Parathyroid adenoma (tissue), 2 donors: ENCODE measurements around the gene ITCH.
"Not testable (repeated sequence)": the region's sequence is repeated elsewhere in the genome, so short reads cannot be mapped to it uniquely, and the experiment has no call there.

ENCODE experiments used
- H2AFZ ChIP-seq: fragments of 300-600 bp; sonication (generic); one replicate; pipeline ENCODE4 v1.7.0; 2017; ENCODE audit warnings: antibody characterized with exemption, mild to moderate bottlenecking
- H3K27ac ChIP-seq: fragments of 300-600 bp; sonication (generic); one replicate; pipeline ENCODE4 v1.7.0; 2017
- H3K27me3 ChIP-seq: fragments of 300-600 bp; sonication (generic); one replicate; pipeline ENCODE4 v1.7.0; 2017; ENCODE audit warnings: low read length; ENCODE audit not compliant: control insufficient read depth, insufficient read depth
- H3K36me3 ChIP-seq: fragments of 300-600 bp; sonication (generic); one replicate; pipeline ENCODE4 v1.7.0; 2017; ENCODE audit warnings: low read length; ENCODE audit not compliant: control insufficient read depth, insufficient read depth
- H3K4me1 ChIP-seq: fragments of 300-600 bp; sonication (generic); one replicate; pipeline ENCODE4 v1.7.0; 2017; ENCODE audit warnings: control low read depth
- H3K4me2 ChIP-seq: fragments of 300-600 bp; sonication (generic); one replicate; pipeline ENCODE4 v1.7.0; 2017; ENCODE audit warnings: low read length
- H3K4me3 ChIP-seq: fragments of 300-600 bp; sonication (generic); one replicate; pipeline ENCODE4 v1.7.0; 2017; ENCODE audit warnings: low read depth, low read length
- H3K79me2 ChIP-seq: fragments of 300-600 bp; sonication (generic); one replicate; pipeline ENCODE4 v1.7.0; 2017; ENCODE audit warnings: control low read depth
- H3K9ac ChIP-seq: fragments of 300-600 bp; sonication (generic); one replicate; pipeline ENCODE4 v1.7.0; 2017; ENCODE audit warnings: mild to moderate bottlenecking
- H3K9me3 ChIP-seq: fragments of 300-600 bp; sonication (generic); one replicate; pipeline ENCODE4 v1.7.0; 2017; ENCODE audit warnings: low read length; ENCODE audit not compliant: control insufficient read depth
- TF ChIP-seq, protein P1 (sequence below): fragments of 300-600 bp; sonication (generic); IDR thresholded peaks from one replicate; pipeline ENCODE4 v1.7.0; 2017; ENCODE audit warnings: antibody characterized with exemption, mild to moderate bottlenecking
- donor health status: primary hyperparathyroidism.

ITCH gene

DNA sequence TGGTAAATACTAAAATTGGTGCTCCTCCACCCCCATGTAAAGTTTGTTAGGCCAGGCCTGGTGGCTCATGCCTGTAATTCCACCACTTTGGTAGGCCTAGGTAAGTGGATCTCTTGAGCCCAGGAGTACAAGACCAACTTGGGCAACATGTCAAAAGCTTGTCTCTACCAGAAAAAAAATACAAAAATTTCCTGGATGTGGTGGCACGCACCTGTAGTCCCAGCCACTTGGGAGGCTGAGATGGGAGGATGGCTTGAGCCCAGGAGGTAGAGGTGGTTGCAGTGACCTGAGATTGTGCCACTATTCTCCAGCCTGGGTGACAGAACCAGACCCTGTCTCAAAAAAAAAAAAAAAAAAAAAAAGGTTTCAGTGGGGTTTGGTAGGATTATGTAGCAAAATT, 41.7 kb downstream of the ITCH start:
- TF ChIP-seq, protein P1, sequence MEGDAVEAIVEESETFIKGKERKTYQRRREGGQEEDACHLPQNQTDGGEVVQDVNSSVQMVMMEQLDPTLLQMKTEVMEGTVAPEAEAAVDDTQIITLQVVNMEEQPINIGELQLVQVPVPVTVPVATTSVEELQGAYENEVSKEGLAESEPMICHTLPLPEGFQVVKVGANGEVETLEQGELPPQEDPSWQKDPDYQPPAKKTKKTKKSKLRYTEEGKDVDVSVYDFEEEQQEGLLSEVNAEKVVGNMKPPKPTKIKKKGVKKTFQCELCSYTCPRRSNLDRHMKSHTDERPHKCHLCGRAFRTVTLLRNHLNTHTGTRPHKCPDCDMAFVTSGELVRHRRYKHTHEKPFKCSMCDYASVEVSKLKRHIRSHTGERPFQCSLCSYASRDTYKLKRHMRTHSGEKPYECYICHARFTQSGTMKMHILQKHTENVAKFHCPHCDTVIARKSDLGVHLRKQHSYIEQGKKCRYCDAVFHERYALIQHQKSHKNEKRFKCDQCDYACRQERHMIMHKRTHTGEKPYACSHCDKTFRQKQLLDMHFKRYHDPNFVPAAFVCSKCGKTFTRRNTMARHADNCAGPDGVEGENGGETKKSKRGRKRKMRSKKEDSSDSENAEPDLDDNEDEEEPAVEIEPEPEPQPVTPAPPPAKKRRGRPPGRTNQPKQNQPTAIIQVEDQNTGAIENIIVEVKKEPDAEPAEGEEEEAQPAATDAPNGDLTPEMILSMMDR: no peak
- H3K9ac ChIP-seq: no peak overlapping the region
- H3K36me3 ChIP-seq: no peaks in the 10 kb centered on the region
- H3K4me2 ChIP-seq: no peak overlapping the region
- no peak overlapping the region for H2AFZ ChIP-seq
- H3K27me3 ChIP-seq: no peaks in the 10 kb centered on the region
- H3K9me3 ChIP-seq: no peaks in the 10 kb centered on the region
- H3K4me1 ChIP-seq: peaks cover 5% of the 10 kb centered on the region
- no peak overlapping the region for H3K27ac ChIP-seq
- no peak overlapping the region for H3K4me3 ChIP-seq
- H3K79me2 ChIP-seq: peaks cover 9% of the 10 kb centered on the region

DNA sequence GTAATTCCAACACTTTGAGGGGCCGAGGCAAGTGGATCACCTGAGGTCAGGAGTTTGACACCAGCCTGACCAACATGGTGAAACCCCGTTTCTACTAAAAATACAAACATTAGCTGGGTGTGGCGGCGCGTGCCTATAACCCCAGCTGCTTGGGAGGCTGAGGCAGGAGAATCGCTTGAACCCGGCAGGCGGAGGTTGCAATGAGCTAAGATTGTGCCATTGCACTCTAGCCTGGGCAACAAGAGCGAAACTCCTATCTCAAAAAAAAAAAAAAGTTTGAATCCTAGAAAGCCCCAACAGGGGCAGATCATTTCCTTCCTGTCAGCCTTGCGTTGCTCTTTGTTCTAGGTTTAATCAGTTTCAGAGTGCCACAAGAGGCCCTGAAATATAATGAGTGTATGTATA, 42.2 kb downstream of the ITCH start:
- not testable (repeated sequence) for H3K4me1 ChIP-seq, H3K9ac ChIP-seq, H3K27me3 ChIP-seq, H2AFZ ChIP-seq, H3K4me3 ChIP-seq, H3K79me2 ChIP-seq, H3K9me3 ChIP-seq, H3K27ac ChIP-seq, H3K36me3 ChIP-seq, H3K4me2 ChIP-seq

DNA sequence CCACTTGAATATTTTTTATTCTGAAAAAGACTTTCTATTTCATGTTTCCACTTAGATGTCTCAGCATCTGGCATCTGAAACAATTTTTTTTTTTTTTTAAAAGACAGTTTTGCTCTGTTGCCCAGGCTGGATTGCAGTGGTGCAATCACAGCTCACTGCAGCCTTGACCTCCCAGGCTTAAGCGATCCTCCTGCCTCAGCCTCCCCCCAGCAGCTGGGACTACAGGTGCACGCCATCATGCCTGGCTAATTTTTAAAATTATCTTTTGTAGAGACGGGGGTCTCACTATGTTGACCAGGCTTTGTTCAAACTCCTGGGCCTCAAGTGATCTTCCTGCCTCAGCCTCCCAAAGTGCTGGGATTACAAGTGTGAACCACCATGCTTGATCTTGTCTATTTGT, 42.9 kb downstream of the ITCH start:
- H3K27ac ChIP-seq, H3K36me3 ChIP-seq: not testable (repeated sequence)

DNA sequence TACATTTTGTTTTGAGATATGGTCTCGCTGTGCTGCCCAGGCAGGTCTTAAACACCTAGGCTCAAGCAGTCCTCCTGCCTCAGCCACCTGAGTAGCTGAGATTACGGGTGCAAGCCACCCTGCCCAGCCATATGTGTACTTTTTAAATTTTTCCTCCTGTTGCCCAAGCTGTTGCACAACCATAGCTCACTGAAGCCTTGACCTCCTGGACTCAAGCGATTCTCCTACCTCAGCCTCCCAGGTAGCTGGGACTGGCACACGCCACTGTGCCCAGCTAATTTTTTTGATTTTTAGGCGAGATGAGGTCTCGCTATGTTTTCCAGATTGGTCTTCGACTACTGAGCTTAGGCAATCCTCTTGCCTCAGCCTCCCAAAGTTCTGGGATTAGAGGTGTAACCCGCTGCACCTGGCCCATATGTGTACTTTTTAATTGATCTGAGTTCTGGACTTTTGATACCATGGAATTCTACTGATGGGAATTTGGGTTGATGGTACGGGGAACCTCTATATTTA, 44.9 kb downstream of the ITCH start:
- Histone ChIP-seq H3K4me1 (peaks cover 4% of the 10 kb centered on the region), H3K27me3 (no peaks in the 10 kb centered on the region), H3K9me3 (no peaks in the 10 kb centered on the region), H3K4me3 (no peak overlapping the region), H3K36me3 (no peaks in the 10 kb centered on the region), H3K27ac (no peak overlapping the region), H2AFZ (no peak overlapping the region), H3K4me2 (no peak overlapping the region), H3K79me2 (peaks cover 6% of the 10 kb centered on the region), H3K9ac (no peak overlapping the region)
- TF ChIP-seq, protein P1: no peak

More for the DNA sequence above, 42.9 kb downstream of the ITCH start:
- H3K4me3 ChIP-seq, H3K27me3 ChIP-seq, H3K4me2 ChIP-seq, H3K79me2 ChIP-seq, H2AFZ ChIP-seq, H3K9ac ChIP-seq, H3K4me1 ChIP-seq, H3K9me3 ChIP-seq: not testable (repeated sequence)

DNA sequence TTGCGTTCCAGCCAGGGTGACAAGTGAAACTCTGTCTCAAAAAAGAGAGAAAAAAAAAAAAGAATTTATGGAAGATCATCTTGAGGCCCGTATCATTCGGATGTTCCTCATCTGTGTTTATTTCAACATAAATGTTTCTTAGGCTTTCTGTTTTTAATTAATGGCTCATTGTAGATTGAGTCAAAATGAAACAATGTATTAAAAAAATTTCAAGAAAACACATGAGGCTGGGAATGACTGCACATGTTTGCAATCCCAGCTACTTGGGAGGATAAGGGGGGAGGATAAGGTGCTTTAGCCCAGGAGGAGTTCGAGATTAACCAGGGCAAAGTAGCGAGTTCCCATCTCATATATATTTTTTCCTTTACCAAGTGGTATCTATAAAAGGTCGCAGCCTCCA, 47.3 kb downstream of the ITCH start:
- H3K4me2 ChIP-seq: no peak overlapping the region
- TF ChIP-seq, protein P1: no peak
- no peak overlapping the region for H3K4me3 ChIP-seq
- no peaks in the 10 kb centered on the region for H3K36me3 ChIP-seq
- no peaks in the 10 kb centered on the region for H3K9me3 ChIP-seq
- no peaks in the 10 kb centered on the region for H3K27me3 ChIP-seq
- H3K27ac ChIP-seq: no peak overlapping the region
- peaks cover 2% of the 10 kb centered on the region for H3K79me2 ChIP-seq
- H2AFZ ChIP-seq: no peak overlapping the region
- no peak overlapping the region for H3K9ac ChIP-seq
- no peaks in the 10 kb centered on the region for H3K4me1 ChIP-seq

DNA sequence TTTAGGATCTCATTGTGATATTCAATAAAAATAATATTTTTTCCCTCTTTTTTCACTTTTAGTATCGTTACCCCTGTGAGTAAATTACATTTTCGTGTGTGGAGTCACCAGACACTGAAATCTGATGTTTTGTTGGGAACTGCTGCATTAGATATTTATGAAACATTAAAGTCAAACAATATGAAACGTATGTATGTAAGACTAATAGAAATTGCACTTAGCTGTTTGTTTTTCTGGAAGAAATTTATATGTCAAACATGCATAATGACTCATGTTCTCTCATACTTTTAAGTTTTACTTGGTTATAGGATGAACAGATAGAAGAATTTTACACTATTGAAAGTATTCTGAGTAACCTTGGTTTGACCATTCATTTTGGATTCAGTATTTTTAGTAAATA, 49.4 kb downstream of the ITCH start:
- H2AFZ ChIP-seq: no peak overlapping the region
- H3K27me3 ChIP-seq: no peaks in the 10 kb centered on the region
- no peak overlapping the region for H3K4me2 ChIP-seq
- H3K79me2 ChIP-seq: peaks cover 2% of the 10 kb centered on the region
- H3K36me3 ChIP-seq: no peaks in the 10 kb centered on the region
- H3K4me1 ChIP-seq: no peaks in the 10 kb centered on the region
- H3K4me3 ChIP-seq: no peak overlapping the region
- H3K9me3 ChIP-seq: no peaks in the 10 kb centered on the region
- TF ChIP-seq, protein P1: no peak
- no peak overlapping the region for H3K27ac ChIP-seq
- H3K9ac ChIP-seq: no peak overlapping the region

DNA sequence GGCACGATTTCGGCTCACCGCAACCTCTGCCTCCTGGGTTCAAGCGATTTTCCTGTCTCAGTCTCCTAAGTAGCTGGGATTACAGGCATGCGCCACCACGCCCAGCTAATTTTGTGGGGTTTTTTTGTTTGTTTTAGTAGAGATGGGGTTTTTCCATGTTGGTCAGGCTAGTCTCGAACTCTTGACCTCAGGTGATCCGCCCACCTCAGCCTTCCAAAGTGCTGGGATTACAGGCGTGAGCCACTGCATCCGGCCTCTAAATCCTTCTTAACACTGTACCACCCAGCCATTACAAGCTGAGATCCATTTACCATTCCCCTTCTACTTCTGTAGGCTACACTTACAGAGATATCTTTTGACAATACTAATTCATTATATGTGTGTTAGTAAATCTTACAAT, 51.5 kb downstream of the ITCH start:
- H3K36me3 ChIP-seq: not testable (repeated sequence)

More for the DNA sequence above, 51.5 kb downstream of the ITCH start:
- not testable (repeated sequence) for H3K4me3 ChIP-seq, H3K9ac ChIP-seq, H3K27ac ChIP-seq, H3K9me3 ChIP-seq, H3K79me2 ChIP-seq, H2AFZ ChIP-seq, H3K4me1 ChIP-seq, H3K4me2 ChIP-seq, H3K27me3 ChIP-seq
